Mesendoderm (in vitro differentiated cells): ENCODE results near the gene PIGP. TPM values are rescaled to one million over a fixed set of nuclear protein-coding genes. Genes with fewer than 3 reads are reported as not detected.
A peak's percentile ranks its signal among the peaks of the same experiment; 100 is the strongest.
"Not testable (repeated sequence)": the region's sequence is repeated elsewhere in the genome, so short reads cannot be mapped to it uniquely, and the experiment has no call there.

Source experiments
- DNase-seq: peaks from one replicate; pipeline ENCODE4 v3.0.0; 2013
- H2AK5ac ChIP-seq: 2 replicates; pipeline ENCODE4 v1.6.1; 2013; ENCODE audit warnings: low read length, inconsistent platforms
- H2BK120ac ChIP-seq: 2 replicates; pipeline ENCODE4 v1.6.1; 2013; ENCODE audit warnings: low read depth, mild to moderate bottlenecking, low read length, moderate library complexity, mixed read lengths
- H2BK15ac ChIP-seq: replicated peaks from 2 replicates; pipeline ENCODE4 v1.6.1; 2013; ENCODE audit warnings: low read depth, mild to moderate bottlenecking, moderate library complexity
- H2BK5ac ChIP-seq: 2 replicates; pipeline ENCODE4 v1.6.1; 2013; ENCODE audit warnings: low read length, inconsistent platforms
- H3K18ac ChIP-seq: 2 replicates; pipeline ENCODE4 v1.6.1; 2013; ENCODE audit warnings: mild to moderate bottlenecking, low read length, mixed read lengths
- H3K23ac ChIP-seq: one replicate; pipeline ENCODE4 v1.6.1; 2013; ENCODE audit warnings: low read length
- H3K27ac ChIP-seq: 2 replicates; pipeline ENCODE4 v1.5.1; 2013; ENCODE audit warnings: low read depth, mild to moderate bottlenecking, inconsistent platforms, low read length, moderate library complexity
- H3K27me3 ChIP-seq: 2 replicates; pipeline ENCODE4 v1.6.1; 2013; ENCODE audit warnings: low read length, control low read depth, mild to moderate bottlenecking, inconsistent platforms; ENCODE audit not compliant: insufficient read depth, poor library complexity
- H3K36me3 ChIP-seq: 2 replicates; pipeline ENCODE4 v1.6.1; 2013; ENCODE audit warnings: low read length, inconsistent platforms; ENCODE audit not compliant: control insufficient read depth, insufficient read depth
- H3K4ac ChIP-seq: one replicate; pipeline ENCODE4 v1.6.1; 2013; ENCODE audit warnings: low read depth, mild to moderate bottlenecking, low read length, moderate library complexity
- H3K4me1 ChIP-seq: 2 replicates; pipeline ENCODE4 v1.6.1; 2013; ENCODE audit warnings: low read depth, low read length, inconsistent platforms; ENCODE audit not compliant: control insufficient read depth
- H3K4me2 ChIP-seq: 2 replicates; pipeline ENCODE4 v1.6.1; 2013; ENCODE audit warnings: low read length
- H3K4me3 ChIP-seq: 2 replicates; pipeline ENCODE4 v1.5.1; 2013; ENCODE audit warnings: mild to moderate bottlenecking, low read length
- H3K56ac ChIP-seq: one replicate; pipeline ENCODE4 v1.6.1; 2013; ENCODE audit warnings: low read length
- H3K79me1 ChIP-seq: 2 replicates; pipeline ENCODE4 v1.6.1; 2013; ENCODE audit warnings: low read length, inconsistent platforms
- H3K79me2 ChIP-seq: 2 replicates; pipeline ENCODE4 v1.6.1; 2013; ENCODE audit warnings: mild to moderate bottlenecking, low read length; ENCODE audit not compliant: control insufficient read depth, insufficient read depth
- H3K9ac ChIP-seq: 2 replicates; pipeline ENCODE4 v1.6.1; 2013; ENCODE audit warnings: low read length, inconsistent platforms
- H4K5ac ChIP-seq: one replicate; pipeline ENCODE4 v1.6.1; 2013; ENCODE audit warnings: low read length
- H4K8ac ChIP-seq: one replicate; pipeline ENCODE4 v1.6.1; 2013; ENCODE audit warnings: low read depth, mild to moderate bottlenecking, control low read depth, low read length, moderate library complexity
- WGBS: extraction: QIAGEN DNeasy Blood & Tissue Kit; methylation state at CpG from one replicate; pipeline ENCODE4 v1.1.7; 2013; ENCODE audit warnings: low lambda C conversion rate, missing lambda C conversion rate; ENCODE audit not compliant: insufficient coverage; ENCODE audit errors: extremely low coverage; 5-methylcytosine and 5-hydroxymethylcytosine counted together
- polyA plus RNA-seq, 2 experiments: library from polyadenylated mRNA; stranded (reverse); fragments of 200-250 nt; gene quantifications; one replicate each; pipeline ENCODE4 v1.2.3, GENCODE V29; 2013

The PIGP gene
- 15.5 TPM for polyA plus RNA-seq (2013, experiment 1 of 2)
- polyA plus RNA-seq (2013, experiment 2 of 2): 15.2 TPM

DNA sequence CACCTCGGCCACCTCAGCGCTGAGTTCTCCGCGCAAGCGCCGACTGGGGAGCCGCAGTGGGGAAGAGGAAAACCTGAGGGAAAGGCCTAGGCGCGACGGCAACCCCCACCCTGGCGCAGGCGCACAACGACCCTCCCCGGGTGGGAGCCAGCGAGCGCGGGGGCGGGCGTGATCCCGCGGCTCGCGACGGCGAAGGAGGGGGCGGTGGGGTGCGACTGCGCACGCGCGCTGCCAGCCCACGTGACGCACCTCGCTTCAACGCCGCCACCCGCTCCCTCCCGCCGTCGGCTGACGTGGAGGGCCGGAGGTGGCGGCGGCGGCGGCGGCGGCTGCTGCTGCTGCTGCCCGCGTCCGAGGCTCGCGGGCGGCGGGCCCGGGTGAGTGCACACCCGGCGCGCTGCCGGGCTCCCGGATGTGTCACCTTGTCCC, at the start of gene PIGP, which contains the start of gene TTC3:
Gene PIGP (minus strand): TSS at position 84 of the 429 bp plus-strand sequence. CDS start 556 bp downstream, outside the sequence.
Gene TTC3 (plus strand): TSS at position 267 of the 429 bp plus-strand sequence. CDS start 14,004 bp downstream, outside the sequence.
- peak within 1 kb of the TSS; percentile 23 for H3K4ac ChIP-seq
- H3K23ac ChIP-seq: peak within 1 kb of the TSS; percentile 51
- H3K4me3 ChIP-seq: peak within 1 kb of the TSS; percentile 62
- peak within 1 kb of the TSS; percentile 87 for H3K4me2 ChIP-seq
- H2BK120ac ChIP-seq: no peak within 1 kb of the TSS
- H2BK5ac ChIP-seq: peak within 1 kb of the TSS; percentile 77
- peak within 1 kb of the TSS; percentile 98 for H4K8ac ChIP-seq
- no CpG with 5 or more reads among the region's 61 CpGs for WGBS
- H3K18ac ChIP-seq: peak within 1 kb of the TSS; percentile 72
- no peaks in the 10 kb centered on the region for H3K36me3 ChIP-seq
- peak within 1 kb of the TSS; percentile 97 for H3K56ac ChIP-seq
- no peak within 1 kb of the TSS for H2BK15ac ChIP-seq
- H3K79me1 ChIP-seq: peaks cover 9% of the 10 kb centered on the region
- peaks cover 2% of the 10 kb centered on the region for H3K27me3 ChIP-seq
- H3K79me2 ChIP-seq: peaks cover 5% of the 10 kb centered on the region
- peak within 1 kb of the TSS; percentile 92 for H3K9ac ChIP-seq
- no peak within 1 kb of the TSS for H2AK5ac ChIP-seq
- H3K27ac ChIP-seq: peak within 1 kb of the TSS; percentile 97
- H3K4me1 ChIP-seq: no peaks in the 10 kb centered on the region
- peak within 1 kb of the TSS; percentile 82 for H4K5ac ChIP-seq
- DNase-seq: peak; percentile 95

DNA sequence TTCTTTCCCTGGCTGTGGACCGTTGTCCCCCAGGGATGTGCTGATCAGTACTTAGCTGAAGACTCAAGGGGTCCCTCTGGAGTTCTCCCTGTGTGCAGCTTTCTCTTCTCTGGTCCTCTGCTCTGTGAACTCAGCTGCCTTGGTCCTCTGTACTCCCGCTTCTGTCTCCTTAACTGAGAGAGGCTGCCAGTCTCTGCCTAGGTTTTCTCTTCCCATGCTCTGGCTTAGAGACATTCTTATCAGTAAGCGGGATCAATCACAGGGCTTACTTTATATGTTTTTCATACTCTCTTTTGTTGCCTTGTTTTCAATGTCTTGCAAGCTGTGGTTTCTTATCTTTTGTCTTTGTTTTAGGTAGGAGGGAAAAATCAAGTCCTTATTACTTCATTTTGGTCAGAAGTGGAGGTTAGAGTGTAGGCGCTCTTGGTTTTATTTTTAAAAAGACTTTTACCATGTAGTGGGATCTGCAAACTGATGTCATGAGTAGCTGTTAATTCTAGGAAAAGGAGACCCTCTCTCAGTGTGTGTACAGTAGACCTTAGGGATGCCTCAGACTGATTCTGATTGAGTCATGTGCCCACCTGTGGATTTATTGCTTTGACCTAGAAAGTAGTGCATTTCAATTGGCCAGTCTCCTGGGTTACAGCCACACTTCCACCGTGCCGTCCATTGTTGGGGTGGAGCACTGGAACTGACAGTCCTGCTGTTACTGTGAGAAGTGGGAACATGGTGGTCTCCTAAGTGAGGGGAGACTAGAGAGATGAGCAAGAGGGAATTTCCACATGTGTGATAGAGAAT, 46.7 kb upstream of the PIGP start:
- Histone ChIP-seq H3K79me1 (no peaks in the 10 kb centered on the region), H4K8ac (no peak overlapping the region), H2BK5ac (no peak overlapping the region), H3K4me2 (no peak overlapping the region), H3K79me2 (no peaks in the 10 kb centered on the region), H3K4me1 (no peaks in the 10 kb centered on the region), H2AK5ac (no peak overlapping the region), H4K5ac (no peak overlapping the region), H3K56ac (no peak overlapping the region), H3K27me3 (no peaks in the 10 kb centered on the region), H2BK15ac (no peak overlapping the region), H3K9ac (no peak overlapping the region), H3K36me3 (no peaks in the 10 kb centered on the region), H3K23ac (no peak overlapping the region), H3K18ac (no peak overlapping the region), H3K27ac (no peak overlapping the region), H3K4ac (no peak overlapping the region), H2BK120ac (no peak overlapping the region), H3K4me3 (no peak overlapping the region)
- DNase-seq: peak; percentile 72
- WGBS: no CpG with 5 or more reads among the region's 6 CpGs

- Histone ChIP-seq H3K27me3 (no peaks in the 10 kb centered on the region), H3K9ac (no peak overlapping the region), H3K79me1 (no peaks in the 10 kb centered on the region), H3K56ac (no peak overlapping the region), H3K4me2 (no peak overlapping the region), H3K4ac (no peak overlapping the region), H2BK5ac (no peak overlapping the region), H2BK120ac (no peak overlapping the region), H3K27ac (no peak overlapping the region), H3K4me3 (no peak overlapping the region), H2BK15ac (no peak overlapping the region), H3K4me1 (no peaks in the 10 kb centered on the region), H2AK5ac (no peak overlapping the region), H3K36me3 (no peaks in the 10 kb centered on the region), H3K79me2 (no peaks in the 10 kb centered on the region), H3K23ac (no peak overlapping the region), H4K8ac (no peak overlapping the region), H4K5ac (no peak overlapping the region), H3K18ac (no peak overlapping the region)
- no CpG with 5 or more reads among the region's 1 CpG for whole genome bisulfite sequencing
- no peak for DNase-seq
Observed at GRCh38 chr21:37118187-37118826, 45.4 kb upstream of the PIGP start.

GRCh38 chr21:37117204-37117603, 44.3 kb upstream of the PIGP start:
- no peak overlapping the region for H3K27ac ChIP-seq
- H3K27me3 ChIP-seq: no peaks in the 10 kb centered on the region
- H3K4me3 ChIP-seq: no peak overlapping the region
- no peak overlapping the region for H2BK5ac ChIP-seq
- no peak overlapping the region for H2BK120ac ChIP-seq
- no peak overlapping the region for H4K5ac ChIP-seq
- H3K4ac ChIP-seq: no peak overlapping the region
- no peaks in the 10 kb centered on the region for H3K4me1 ChIP-seq
- no peak for DNase-seq
- H2BK15ac ChIP-seq: no peak overlapping the region
- H3K9ac ChIP-seq: no peak overlapping the region
- H3K79me2 ChIP-seq: no peaks in the 10 kb centered on the region
- H3K4me2 ChIP-seq: no peak overlapping the region
- no peak overlapping the region for H3K23ac ChIP-seq
- H3K18ac ChIP-seq: no peak overlapping the region
- H3K56ac ChIP-seq: no peak overlapping the region
- no peaks in the 10 kb centered on the region for H3K79me1 ChIP-seq
- H2AK5ac ChIP-seq: no peak overlapping the region
- H3K36me3 ChIP-seq: no peaks in the 10 kb centered on the region
- H4K8ac ChIP-seq: no peak overlapping the region

DNA sequence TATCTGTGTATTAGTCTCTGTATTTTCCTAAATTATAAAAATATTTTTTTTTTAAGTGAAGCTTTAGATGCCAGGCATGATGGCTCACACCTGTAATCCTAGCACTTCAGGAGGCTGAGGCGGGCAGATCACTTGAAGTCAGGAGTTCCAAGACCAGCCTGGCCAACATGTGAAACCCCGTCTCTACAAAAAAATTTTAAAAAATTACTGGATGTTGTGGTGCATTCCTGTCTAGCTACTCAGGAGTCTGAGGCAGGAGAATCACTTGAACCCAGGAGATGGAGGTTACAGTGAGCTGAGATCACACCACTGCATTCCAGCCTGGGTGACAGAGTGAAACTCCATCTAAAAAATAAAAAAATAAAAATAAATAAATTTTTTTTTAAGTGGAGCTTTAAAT, 43.6 kb upstream of the PIGP start:
- H3K27ac ChIP-seq, DNase-seq, H2BK15ac ChIP-seq, H3K36me3 ChIP-seq, H3K4me2 ChIP-seq, H4K5ac ChIP-seq, H2BK120ac ChIP-seq, H3K79me2 ChIP-seq, H2BK5ac ChIP-seq, H3K4ac ChIP-seq, H3K9ac ChIP-seq, H2AK5ac ChIP-seq, H3K56ac ChIP-seq, H3K18ac ChIP-seq, H3K79me1 ChIP-seq, H3K4me1 ChIP-seq, H4K8ac ChIP-seq, H3K4me3 ChIP-seq, H3K27me3 ChIP-seq, H3K23ac ChIP-seq: not testable (repeated sequence)
- WGBS: no CpG with 5 or more reads among the region's 2 CpGs
